Lower leg skin (tissue), 3 donors: ENCODE data around the gene ZFAND2A.

Experiments
- POLR2A ChIP-seq, 2 donors: fragments of 450-650 bp; IDR thresholded peaks; one replicate each; pipeline ENCODE4 v1.6.1; 2016 to 2017; ENCODE audit warnings: antibody characterized with exemption in 2 of 2, mild to moderate bottlenecking in 1 of 2, moderate library complexity in 1 of 2
- TF ChIP-seq, protein P1 (sequence below), 3 donors: fragments of 450-650 bp; IDR thresholded peaks; one replicate each; pipeline ENCODE4 v1.5.1; 2016; ENCODE audit warnings: antibody characterized with exemption in 3 of 3, mild to moderate bottlenecking in 3 of 3, moderate library complexity in 2 of 3

DNA sequence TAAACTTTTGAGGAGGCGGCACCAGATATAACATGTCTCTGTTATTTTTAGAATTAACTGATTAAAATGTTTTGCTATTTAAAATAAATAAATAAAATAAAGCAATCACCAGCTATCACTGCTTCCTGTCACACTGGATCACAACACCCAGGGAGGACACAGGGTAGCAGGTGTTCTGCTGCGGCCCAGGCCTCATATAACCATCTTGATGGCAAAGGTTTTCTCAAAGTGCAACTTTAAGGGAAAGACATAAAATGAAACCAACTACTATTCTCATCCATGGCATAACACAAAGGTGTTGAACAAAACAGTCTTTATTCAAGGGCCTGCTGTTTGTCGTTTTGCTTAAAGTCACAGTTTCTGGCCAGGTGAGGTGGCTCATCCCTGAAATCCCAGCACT lies 48.8 kb downstream of the ZFAND2A start:
- TF ChIP-seq, protein P1, sequence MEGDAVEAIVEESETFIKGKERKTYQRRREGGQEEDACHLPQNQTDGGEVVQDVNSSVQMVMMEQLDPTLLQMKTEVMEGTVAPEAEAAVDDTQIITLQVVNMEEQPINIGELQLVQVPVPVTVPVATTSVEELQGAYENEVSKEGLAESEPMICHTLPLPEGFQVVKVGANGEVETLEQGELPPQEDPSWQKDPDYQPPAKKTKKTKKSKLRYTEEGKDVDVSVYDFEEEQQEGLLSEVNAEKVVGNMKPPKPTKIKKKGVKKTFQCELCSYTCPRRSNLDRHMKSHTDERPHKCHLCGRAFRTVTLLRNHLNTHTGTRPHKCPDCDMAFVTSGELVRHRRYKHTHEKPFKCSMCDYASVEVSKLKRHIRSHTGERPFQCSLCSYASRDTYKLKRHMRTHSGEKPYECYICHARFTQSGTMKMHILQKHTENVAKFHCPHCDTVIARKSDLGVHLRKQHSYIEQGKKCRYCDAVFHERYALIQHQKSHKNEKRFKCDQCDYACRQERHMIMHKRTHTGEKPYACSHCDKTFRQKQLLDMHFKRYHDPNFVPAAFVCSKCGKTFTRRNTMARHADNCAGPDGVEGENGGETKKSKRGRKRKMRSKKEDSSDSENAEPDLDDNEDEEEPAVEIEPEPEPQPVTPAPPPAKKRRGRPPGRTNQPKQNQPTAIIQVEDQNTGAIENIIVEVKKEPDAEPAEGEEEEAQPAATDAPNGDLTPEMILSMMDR (IDR thresholded peaks at IDR 0.05): no peak
- TF ChIP-seq POLR2A (IDR thresholded peaks at IDR 0.05): no peak
